HG03060 (cell line): Measurements from ENCODE around the gene PATZ1.
"Not testable (repeated sequence)": the region's sequence is repeated elsewhere in the genome, so short reads cannot be mapped to it uniquely, and the experiment has no call there.

ENCODE experiments used
- ATAC-seq: cut with Tn5 transposase; IDR thresholded peaks from one replicate; pipeline ENCODE4 v1.9.1; 2021; ENCODE audit warnings: low read depth, moderate number of reproducible peaks; ENCODE audit not compliant: unreplicated experiment

The PATZ1 gene

GRCh38 chr22:31346255-31346732, at the start of gene PATZ1:
PATZ1 (minus strand) TSS chr22:31346346; CDS start chr22:31345602, 744 bp downstream.
- no peak for ATAC-seq

- ATAC-seq, result no peak
Measured at GRCh38 chr22:31394326-31394725, 48.2 kb upstream of the PATZ1 start.

GRCh38 chr22:31393893-31394292, 47.7 kb upstream of the PATZ1 start:
- ATAC-seq, result no peak

- not testable (repeated sequence) for ATAC-seq
Measured at GRCh38 chr22:31378651-31379050, 32.5 kb upstream of the PATZ1 start.

GRCh38 chr22:31378123-31378522, 32.0 kb upstream of the PATZ1 start:
- ATAC-seq, result no peak

GRCh38 chr22:31377612-31378011, 31.5 kb upstream of the PATZ1 start:
- ATAC-seq, result no peak

- no peak for ATAC-seq
Measured at GRCh38 chr22:31367426-31367825, 21.3 kb upstream of the PATZ1 start.

- no peak for ATAC-seq
Measured at GRCh38 chr22:31363885-31364465, 17.8 kb upstream of the PATZ1 start.

- ATAC-seq, result no peak
Measured at GRCh38 chr22:31361743-31362142, 15.6 kb upstream of the PATZ1 start.

- ATAC-seq, result no peak
Measured at GRCh38 chr22:31360029-31360428, 13.9 kb upstream of the PATZ1 start.

GRCh38 chr22:31354515-31354914, 8.4 kb upstream of the PATZ1 start:
- ATAC-seq, result no peak

- ATAC-seq, result no peak
Measured at GRCh38 chr22:31350410-31350863, 4.3 kb upstream of the PATZ1 start.

- no peak for ATAC-seq
Measured at GRCh38 chr22:31349960-31350359, 3.8 kb upstream of the PATZ1 start.

GRCh38 chr22:31348766-31349165, 2.6 kb upstream of the PATZ1 start:
- no peak for ATAC-seq

GRCh38 chr22:31348009-31348337, 1.8 kb upstream of the PATZ1 start:
- ATAC-seq, result not testable (repeated sequence)

- no peak for ATAC-seq
Measured at GRCh38 chr22:31347251-31348008, 1.3 kb upstream of the PATZ1 start.

- ATAC-seq, result no peak
Measured at GRCh38 chr22:31346733-31347250, 646 bp upstream of the PATZ1 start.

- no peak for ATAC-seq
Measured at GRCh38 chr22:31345331-31346254, 553 bp downstream of the PATZ1 start.

- no peak for ATAC-seq
Measured at GRCh38 chr22:31344578-31345330, 1.4 kb downstream of the PATZ1 start.

- ATAC-seq, result no peak
Measured at GRCh38 chr22:31344256-31344577, 1.9 kb downstream of the PATZ1 start.
